HK-2 (cell line): ENCODE data around the gene PISD.
"Not testable (repeated sequence)": the region's sequence is repeated elsewhere in the genome, so short reads cannot be mapped to it uniquely, and the experiment has no call there.

ENCODE experiments used
- DNase-seq: peaks from one replicate; pipeline ENCODE4 v3.0.0-alpha.2; 2018; ENCODE audit not compliant: unreplicated experiment

Gene PISD

GRCh38 chr22:31610611-31611010, 51.4 kb downstream of the PISD start:
- no peak for DNase-seq

- DNase-seq = no peak
Observed at GRCh38 chr22:31609716-31610115, 52.3 kb downstream of the PISD start.

GRCh38 chr22:31607696-31608095, 54.3 kb downstream of the PISD start:
- DNase-seq = no peak

GRCh38 chr22:31605851-31606585, 56.0 kb downstream of the PISD start:
- no peak for DNase-seq

- no peak for DNase-seq
Observed at GRCh38 chr22:31604746-31605705, 57.0 kb downstream of the PISD start.

- no peak for DNase-seq
Observed at GRCh38 chr22:31604137-31604705, 57.8 kb downstream of the PISD start.

- no peak for DNase-seq
Observed at GRCh38 chr22:31603574-31603973, 58.4 kb downstream of the PISD start.

- DNase-seq = no peak
Observed at GRCh38 chr22:31603081-31603525, 58.9 kb downstream of the PISD start.

- peak; percentile 65 for DNase-seq
Observed at GRCh38 chr22:31602259-31602952, 59.6 kb downstream of the PISD start.

- no peak for DNase-seq
Observed at GRCh38 chr22:31595271-31595670, 66.7 kb downstream of the PISD start.

- not testable (repeated sequence) for DNase-seq
Observed at GRCh38 chr22:31590161-31590560, 71.9 kb downstream of the PISD start.

GRCh38 chr22:31588970-31589675, 72.9 kb downstream of the PISD start:
- no peak for DNase-seq

- no peak for DNase-seq
Observed at GRCh38 chr22:31586137-31586920, 75.7 kb downstream of the PISD start.

GRCh38 chr22:31585161-31585859, 76.7 kb downstream of the PISD start:
- DNase-seq = no peak

- no peak for DNase-seq
Observed at GRCh38 chr22:31584804-31585160, 77.2 kb downstream of the PISD start.

- no peak for DNase-seq
Observed at GRCh38 chr22:31583861-31584485, 78.0 kb downstream of the PISD start.

- no peak for DNase-seq
Observed at GRCh38 chr22:31579835-31580242, 82.2 kb downstream of the PISD start.

GRCh38 chr22:31578171-31578570, 83.8 kb downstream of the PISD start:
- DNase-seq = no peak

- no peak for DNase-seq
Observed at GRCh38 chr22:31577711-31578110, 84.3 kb downstream of the PISD start.
